ENCODE data around the gene HIVEP1.

Gene HIVEP1

GRCh38 chr6:12012038-12012557, at the start of gene HIVEP1:
Gene HIVEP1, plus strand, starts transcription at chr6:12012312. Its CDS starts 3,317 bp downstream, at chr6:12015629.
- peak; percentile 14 for DNase-seq

- no peak for DNase-seq
These were observed 48.2 kb upstream of the HIVEP1 start for GRCh38 chr6:11963756-11964500.

- DNase-seq: no peak
These were observed 47.3 kb upstream of the HIVEP1 start for GRCh38 chr6:11964729-11965335.

GRCh38 chr6:11965499-11965898, 46.6 kb upstream of the HIVEP1 start:
- DNase-seq: no peak

GRCh38 chr6:11968241-11968806, 43.8 kb upstream of the HIVEP1 start:
- no peak for DNase-seq

GRCh38 chr6:11969092-11969491, 43.0 kb upstream of the HIVEP1 start:
- DNase-seq: no peak

- no peak for DNase-seq
These were observed 42.0 kb upstream of the HIVEP1 start for GRCh38 chr6:11970114-11970513.

- peak; percentile 55 for DNase-seq
These were observed 41.0 kb upstream of the HIVEP1 start for GRCh38 chr6:11971154-11971553.

- no peak for DNase-seq
These were observed 39.8 kb upstream of the HIVEP1 start for GRCh38 chr6:11972270-11972669.

GRCh38 chr6:11972806-11973205, 39.3 kb upstream of the HIVEP1 start:
- no peak for DNase-seq

GRCh38 chr6:11973238-11973637, 38.9 kb upstream of the HIVEP1 start:
- no peak for DNase-seq

- DNase-seq: peak; percentile 29
These were observed 38.0 kb upstream of the HIVEP1 start for GRCh38 chr6:11974089-11974488.

- DNase-seq: no peak
These were observed 36.6 kb upstream of the HIVEP1 start for GRCh38 chr6:11975353-11975977.

- no peak for DNase-seq
These were observed 35.6 kb upstream of the HIVEP1 start for GRCh38 chr6:11976489-11976888.

GRCh38 chr6:11977193-11977592, 34.9 kb upstream of the HIVEP1 start:
- no peak for DNase-seq

GRCh38 chr6:11977738-11978137, 34.4 kb upstream of the HIVEP1 start:
- DNase-seq: no peak

- DNase-seq: peak; percentile 46
These were observed 33.7 kb upstream of the HIVEP1 start for GRCh38 chr6:11978169-11978987.

GRCh38 chr6:11979866-11980265, 32.2 kb upstream of the HIVEP1 start:
- DNase-seq: no peak

GRCh38 chr6:11983306-11983705, 28.8 kb upstream of the HIVEP1 start:
- no peak for DNase-seq

- no peak for DNase-seq
These were observed 24.7 kb upstream of the HIVEP1 start for GRCh38 chr6:11987386-11987785.

- no peak for DNase-seq
These were observed 22.7 kb upstream of the HIVEP1 start for GRCh38 chr6:11989386-11989785.

- no peak for DNase-seq
These were observed 20.0 kb upstream of the HIVEP1 start for GRCh38 chr6:11992086-11992485.

Measured in kidney glomerular epithelial cell (primary cell).